Skin epidermis (tissue), 12 donors: ENCODE measurements around the gene IRF2.
A peak's percentile ranks its signal among the peaks of the same experiment; 100 is the strongest.
"Not testable (repeated sequence)": the region's sequence is repeated elsewhere in the genome, so short reads cannot be mapped to it uniquely, and the experiment has no call there.

Experiments
- H3K27ac ChIP-seq, 21 experiments: fragments of 200-600 bp; sonication (generic) in 11 of 21; one replicate each; pipeline ENCODE4 v1.5.0; 2020; ENCODE audit warnings: mild to moderate bottlenecking in 3 of 21, inconsistent platforms in 2 of 21, moderate library complexity in 2 of 21
- H3K4me3 ChIP-seq, 7 experiments: fragments of 200-600 bp; sonication (generic) in 2 of 7; one replicate each; pipeline ENCODE4 v1.5.0; 2020; ENCODE audit warnings: inconsistent platforms in 2 of 7, mild to moderate bottlenecking in 2 of 7, moderate library complexity in 1 of 7

IRF2 gene

DNA sequence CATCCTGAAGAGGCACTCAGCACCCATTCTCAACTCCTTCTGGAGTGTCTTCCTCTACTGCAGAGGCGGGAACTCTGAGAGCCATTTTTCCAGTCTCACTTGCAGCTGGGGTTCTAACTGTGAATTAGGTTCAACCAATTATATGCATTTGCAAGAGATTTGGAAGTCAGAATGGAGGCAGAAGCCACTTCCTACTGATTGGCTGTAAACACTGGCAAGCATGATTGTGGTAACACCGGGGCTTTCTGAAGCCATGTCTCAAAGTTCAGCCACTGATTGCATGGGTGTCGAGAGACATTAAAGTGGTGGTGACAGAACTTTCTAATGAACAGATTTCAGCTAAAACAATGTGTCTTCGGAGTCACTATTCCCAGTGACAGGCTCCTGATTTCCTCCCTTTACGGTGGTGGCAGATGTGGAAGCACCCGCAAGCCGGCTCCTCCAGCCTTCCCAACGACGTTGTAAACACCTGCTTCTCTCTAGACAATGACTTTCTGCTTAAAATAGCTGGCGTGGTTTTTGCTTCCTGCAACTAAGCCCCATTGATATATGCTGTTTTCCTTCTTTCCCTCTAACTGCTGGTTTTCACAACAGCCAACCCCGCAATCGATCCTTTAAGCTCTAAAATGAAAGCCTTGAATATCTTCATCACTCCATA lies 92.0 kb downstream of the IRF2 start:
- Histone ChIP-seq H3K4me3 (no peak overlapping the region), H3K27ac (peak overlapping the region in 13 of 21 experiments; percentile 13 to 82 (median 57))

DNA sequence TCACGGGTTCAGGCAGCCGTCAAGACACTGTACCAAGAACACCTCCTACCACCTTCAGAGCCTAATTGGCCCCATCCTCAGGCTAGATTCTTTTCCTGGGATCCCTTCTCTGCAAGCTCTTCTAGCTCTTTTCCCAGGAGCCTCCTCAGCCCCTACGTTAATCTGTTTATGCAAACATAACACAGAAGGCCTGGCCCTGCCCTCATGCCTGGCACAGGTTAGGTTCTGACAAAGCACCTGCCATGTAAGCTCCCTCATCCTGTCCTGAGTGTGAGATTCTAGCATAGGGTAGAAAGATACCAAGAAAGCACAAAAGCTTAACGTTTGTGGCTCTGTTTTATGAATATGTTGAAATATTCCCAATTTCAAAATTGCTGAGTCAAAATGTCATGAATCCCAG lies 93.6 kb downstream of the IRF2 start:
- H3K27ac ChIP-seq = no peak overlapping the region
- no peak overlapping the region for H3K4me3 ChIP-seq

DNA sequence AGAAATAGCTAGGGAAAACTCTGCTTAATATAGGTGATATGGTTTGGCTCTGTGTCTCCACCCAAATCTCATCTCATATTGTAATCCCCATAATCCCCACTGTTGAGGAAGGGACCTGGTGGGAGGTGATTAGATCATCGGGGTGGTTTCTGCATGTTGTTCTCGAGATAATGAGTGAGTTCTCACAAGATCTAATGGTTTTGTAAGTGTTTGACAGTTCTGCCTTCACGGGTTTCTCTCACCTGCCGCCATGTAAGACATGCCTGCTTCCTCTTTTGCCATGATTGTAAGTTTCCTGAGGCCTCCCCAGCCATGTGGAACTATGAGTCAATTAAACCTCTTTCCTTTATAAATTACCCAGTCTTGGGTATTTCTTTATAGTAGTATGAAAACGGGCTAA lies 94.1 kb downstream of the IRF2 start:
- H3K27ac ChIP-seq, H3K4me3 ChIP-seq: not testable (repeated sequence)

DNA sequence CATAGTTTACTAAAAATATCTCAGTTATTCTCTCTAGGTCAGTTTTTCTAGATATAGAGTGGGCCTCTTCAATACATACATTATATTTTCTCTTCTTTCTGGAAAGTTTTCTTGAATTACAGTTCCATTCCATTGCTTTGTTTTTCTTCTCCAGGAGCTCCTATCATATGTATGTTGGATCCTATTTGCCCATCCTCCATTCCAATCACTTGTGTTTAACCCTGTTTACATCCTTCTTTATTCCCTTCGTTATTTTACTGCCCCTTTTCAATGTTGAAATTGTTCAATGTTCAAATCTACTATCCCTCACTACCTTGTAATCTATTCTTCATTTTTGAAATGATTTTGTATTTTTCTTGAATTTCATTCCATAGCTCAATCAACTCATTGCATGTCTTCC lies 97.4 kb downstream of the IRF2 start:
- no peak overlapping the region for H3K27ac ChIP-seq
- H3K4me3 ChIP-seq = no peak overlapping the region

DNA sequence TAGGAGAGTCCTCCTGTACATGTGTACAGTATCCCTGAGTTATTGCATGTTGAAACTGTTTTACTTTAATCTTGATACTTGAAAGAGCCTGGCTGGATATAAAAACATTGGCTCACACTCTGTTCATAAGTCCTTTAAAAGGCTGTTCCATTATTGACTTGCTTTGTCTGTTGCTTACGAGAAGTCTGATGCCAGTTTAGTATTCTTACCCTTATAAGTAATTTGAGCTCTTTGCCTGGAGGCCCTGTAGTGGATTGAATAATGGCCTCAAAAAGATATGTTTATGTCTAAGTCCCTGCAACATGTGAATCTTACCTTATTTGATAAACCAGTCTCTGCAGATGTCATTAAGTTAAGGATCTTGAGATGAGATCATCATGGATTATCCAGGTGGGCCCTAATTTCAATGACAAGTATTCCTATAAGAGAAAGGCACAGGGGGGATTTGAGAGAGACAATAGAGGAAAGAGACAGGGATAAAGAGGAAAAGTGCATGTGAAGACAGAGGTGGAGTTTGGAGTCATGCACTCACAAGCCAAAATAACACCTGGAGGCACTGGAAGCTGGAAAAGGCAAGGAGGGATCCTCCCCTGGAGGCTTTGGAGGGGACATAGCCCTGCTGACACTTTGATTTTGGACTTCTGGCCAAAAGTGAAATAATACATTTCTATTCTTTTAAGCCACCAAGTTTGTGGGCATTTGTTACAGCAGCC lies 98.1 kb downstream of the IRF2 start:
- no peak overlapping the region for H3K27ac ChIP-seq
- H3K4me3 ChIP-seq = no peak overlapping the region

DNA sequence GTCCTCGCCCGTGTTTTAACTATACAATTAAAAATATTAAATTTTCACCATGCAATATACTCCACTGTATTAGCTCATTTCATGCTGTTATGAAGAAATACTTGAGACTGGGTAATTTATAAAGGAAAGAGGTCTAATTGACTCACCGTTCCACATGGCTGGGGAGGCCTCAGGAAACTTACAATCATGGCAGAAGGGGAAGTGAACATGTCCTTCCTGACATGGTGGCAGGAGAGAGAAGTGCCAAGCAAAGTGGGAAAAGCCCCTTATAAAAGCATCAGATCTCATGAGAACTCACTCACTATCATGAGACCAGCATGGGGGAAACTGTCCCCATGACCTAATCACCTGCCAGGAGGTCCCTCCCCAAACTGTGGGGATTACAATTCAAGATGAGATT lies 98.7 kb downstream of the IRF2 start:
- not testable (repeated sequence) for H3K27ac ChIP-seq

DNA sequence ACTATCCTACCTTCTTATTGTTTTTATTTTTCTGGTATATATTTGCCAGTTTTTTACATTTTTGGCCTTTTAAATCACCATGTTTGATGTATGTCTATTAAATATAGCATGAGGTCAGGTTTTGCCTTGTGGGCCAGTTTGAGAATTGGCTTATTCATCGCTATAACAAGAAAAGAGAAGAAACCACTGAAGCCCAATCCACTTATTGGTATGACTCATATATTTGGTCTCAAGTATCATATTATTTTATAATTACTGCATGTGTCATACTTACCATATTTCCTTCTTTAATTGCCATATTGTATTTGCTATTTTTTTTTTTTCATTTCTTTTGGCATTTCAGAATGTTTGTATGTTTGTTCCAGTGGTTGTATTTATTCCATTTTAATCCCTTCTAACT lies 99.3 kb downstream of the IRF2 start:
- no peak overlapping the region for H3K27ac ChIP-seq

More for the DNA sequence above, 98.7 kb downstream of the IRF2 start:
- not testable (repeated sequence) for H3K4me3 ChIP-seq

DNA sequence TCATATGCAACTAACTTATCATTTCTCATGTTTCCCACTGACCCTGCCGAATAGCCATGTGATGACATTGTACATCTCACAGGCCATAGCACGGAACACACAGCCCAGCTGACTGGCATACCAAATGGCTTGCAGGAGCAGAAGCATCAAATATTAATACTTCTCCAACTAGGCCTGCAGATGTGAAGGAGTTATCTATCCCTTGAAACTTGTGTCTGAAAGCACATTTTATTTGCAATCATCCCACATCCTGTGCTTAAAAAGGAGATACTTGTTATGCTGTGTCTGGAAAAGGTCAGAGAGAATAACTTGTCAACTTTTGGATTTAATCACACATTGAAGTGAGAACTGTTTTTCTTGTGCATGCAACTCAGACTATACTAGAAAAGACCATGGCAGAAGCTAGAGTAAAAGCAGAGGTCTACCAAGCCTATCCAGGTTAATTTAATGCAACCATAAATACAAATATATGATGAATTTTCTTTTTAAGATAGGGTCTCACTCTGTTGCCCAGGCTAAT lies 100.4 kb downstream of the IRF2 start:
- Histone ChIP-seq H3K27ac (no peak overlapping the region), H3K4me3 (no peak overlapping the region)

More for the DNA sequence above, 99.3 kb downstream of the IRF2 start:
- peak overlapping the region in 1 of 7 experiments; percentile 3 for H3K4me3 ChIP-seq

DNA sequence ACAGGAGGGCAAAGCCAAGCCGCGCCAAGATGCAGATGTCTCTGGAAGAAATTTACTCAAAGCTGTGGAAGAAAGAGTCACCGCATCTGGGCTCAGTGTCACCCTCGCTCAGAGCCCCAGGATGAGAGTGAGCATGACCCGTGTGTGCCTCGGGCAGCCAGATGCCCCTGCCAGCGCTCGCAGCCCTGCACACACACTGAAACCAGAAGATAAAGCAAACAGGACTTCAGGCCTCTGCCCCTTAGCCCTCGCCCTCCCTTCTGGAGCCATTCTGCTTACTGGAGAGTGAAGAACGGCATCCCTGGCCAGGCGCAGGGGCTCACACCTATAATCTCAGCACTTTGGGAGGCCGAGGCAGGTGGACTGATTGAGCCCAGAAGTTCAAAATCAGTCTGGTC lies 103.0 kb downstream of the IRF2 start:
- Histone ChIP-seq H3K27ac (peak overlapping the region in 6 of 21 experiments; percentile 6 to 49 (median 26)), H3K4me3 (no peak overlapping the region)

DNA sequence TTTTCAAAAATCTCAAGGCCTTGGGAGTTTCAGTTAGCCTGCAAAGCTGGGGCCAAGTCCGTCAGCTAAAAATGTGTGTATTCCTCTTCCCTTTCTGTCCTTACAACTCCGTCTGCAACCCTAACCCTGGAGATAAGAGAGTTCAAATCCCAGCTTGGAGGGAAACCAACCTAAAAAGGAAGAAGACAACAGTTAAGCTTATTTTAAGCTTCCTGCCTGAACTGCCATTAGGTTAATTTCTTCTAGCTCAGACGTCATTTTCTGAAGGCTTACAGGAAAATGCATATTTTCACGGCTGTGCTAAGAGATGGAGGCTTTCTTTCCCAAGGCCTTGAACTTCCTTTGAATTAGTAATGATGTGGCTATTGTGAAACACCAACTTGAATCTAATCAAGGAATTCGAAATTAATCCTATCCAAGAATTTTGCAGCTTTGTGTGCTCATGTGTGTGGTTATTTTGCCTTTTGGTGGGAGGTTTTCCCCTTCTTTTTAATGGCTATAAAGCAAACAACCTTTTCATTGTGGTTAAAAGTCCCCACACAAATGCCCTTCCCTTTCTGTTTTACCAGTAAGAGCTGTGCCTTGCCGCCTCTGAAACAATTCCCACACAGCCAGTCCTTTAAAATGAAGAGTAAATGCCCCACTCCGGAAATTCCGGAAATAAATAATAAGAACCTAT lies 103.5 kb downstream of the IRF2 start:
- Histone ChIP-seq H3K27ac (peak overlapping the region in 7 of 21 experiments; percentile 3 to 49 (median 23)), H3K4me3 (no peak overlapping the region)

DNA sequence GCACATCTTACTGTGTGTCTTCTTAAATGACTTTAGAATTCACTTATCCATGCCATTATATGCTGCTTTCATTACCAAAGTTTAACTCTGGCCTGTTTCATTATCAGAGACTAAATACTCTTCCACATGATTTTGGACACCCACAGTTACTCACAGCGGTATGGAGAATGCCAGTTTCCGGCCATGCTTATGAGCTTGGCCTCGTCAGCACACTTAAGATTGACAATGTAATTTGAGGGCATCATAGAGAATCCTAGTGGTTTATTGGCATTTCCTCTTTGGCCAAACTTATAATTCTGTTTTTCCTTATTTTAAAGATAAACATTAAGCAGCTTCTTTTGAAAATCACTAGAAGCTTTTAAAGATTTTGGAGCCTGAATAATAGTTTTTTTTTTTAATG lies 104.5 kb downstream of the IRF2 start:
- no peak overlapping the region for H3K27ac ChIP-seq
- no peak overlapping the region for H3K4me3 ChIP-seq

DNA sequence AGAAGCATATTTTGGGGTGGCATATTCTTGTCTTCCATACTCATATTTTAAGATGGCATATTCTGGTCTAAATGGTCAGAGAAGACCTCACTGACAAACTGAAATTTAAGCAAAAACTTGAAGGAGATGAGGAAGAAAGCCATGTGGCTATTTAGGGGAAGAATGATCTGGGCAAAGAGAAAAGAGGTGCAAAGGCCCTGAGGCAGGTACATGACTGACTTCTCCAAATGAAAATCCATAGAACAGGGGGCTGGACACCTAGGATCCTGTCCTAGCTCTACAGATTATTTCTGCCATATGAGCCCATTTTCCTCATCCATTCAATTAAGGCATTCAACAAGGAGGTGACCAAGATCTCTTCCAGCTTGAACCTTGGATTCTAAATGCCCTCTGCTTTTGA lies 105.6 kb downstream of the IRF2 start:
- Histone ChIP-seq H3K4me3 (no peak overlapping the region), H3K27ac (no peak overlapping the region)

DNA sequence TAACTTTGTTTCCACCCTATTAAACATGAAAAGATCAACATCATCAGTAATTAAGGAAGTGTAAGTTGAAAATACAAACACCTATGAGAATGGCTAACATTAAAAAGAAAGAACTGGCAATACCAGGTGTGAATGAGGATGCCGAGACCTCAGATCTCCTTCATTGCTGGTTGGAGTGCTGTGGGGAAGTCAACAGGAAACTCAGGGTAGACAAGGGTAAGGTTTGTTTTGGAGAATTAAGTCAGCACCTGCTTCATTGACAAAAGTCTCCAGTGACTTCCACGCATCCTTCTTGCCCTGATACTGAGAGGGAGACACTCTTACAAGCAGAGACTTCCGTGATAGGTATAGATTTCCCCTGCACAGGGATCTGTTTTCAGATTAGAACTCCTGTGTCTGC lies 106.1 kb downstream of the IRF2 start:
- no peak overlapping the region for H3K27ac ChIP-seq
- no peak overlapping the region for H3K4me3 ChIP-seq

DNA sequence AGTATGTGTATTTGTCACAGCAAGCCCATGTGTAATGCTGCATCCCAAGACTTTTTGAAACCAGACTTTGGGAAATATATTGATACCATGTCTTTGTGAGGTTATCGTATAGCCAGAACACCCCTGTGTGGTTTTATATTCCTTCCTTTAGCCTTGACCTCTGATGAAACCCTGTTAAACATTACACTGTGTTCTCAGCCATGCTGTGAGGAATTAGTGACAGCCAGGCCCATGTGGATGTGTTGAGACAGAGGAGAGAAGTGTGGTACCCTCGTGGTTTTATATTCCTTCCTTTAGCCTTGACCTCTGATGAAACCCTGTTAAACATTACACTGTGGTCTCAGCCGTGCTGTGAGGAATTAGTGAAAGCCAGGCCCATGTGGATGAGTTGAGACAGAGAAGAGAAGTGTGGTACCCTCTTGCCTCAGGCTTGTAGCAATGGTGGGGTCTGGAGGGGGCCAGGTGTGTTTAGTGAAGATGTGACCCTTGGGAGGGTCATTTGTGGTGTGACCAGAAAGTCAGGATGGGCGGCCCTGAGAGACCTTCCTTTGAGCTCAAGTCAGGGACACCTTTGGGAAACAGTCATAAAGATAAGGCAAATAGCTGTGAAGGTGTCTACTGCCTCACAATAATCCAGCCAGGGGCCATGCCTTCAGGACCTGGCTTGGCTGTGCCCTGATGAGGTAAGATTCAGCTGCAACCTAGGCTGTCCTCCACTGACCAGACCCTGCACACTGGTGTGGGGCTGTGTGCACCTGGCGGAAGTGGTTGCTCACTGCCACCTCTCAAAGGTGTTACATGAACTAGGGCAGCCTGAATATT lies 110.0 kb downstream of the IRF2 start:
- Histone ChIP-seq H3K4me3 (no peak overlapping the region), H3K27ac (no peak overlapping the region)

DNA sequence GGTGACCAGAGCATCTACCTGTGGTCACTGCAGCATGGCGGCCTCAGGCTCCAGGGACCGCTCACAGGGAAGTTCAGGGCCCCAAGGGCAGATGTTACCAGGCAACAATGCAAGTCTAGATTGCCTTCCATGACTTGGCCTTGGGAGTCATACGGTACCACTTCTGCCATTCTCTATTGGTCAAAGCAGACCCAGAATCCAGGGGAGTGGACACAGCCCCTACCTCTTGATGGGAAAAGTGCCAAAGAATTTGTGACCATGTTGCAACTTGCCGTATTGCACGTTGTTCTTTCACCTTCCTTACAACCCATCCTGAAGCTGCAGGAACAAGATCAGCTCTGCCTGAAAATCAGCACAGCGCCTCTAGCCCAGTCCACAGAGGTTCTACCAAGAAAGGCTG lies 111.1 kb downstream of the IRF2 start:
- H3K4me3 ChIP-seq = no peak overlapping the region

DNA sequence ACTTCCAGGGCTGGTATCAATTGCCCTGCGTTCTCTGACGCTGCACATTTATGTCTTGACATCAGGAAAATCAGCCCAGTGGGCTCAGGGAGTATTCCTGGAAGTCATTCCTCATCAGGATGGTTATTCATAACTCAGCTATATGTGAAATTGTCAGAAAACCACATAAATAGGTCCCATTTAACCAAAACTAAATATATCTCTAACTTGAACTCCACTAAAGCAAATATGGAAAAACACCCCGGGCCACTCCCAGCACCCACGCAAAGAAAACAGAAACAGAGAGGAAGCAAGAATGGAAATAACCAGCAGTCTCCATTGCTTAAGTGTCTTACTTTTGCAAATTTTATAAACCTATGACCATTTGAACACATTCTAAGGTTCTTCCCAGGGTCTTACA lies 112.0 kb downstream of the IRF2 start:
- H3K4me3 ChIP-seq = no peak overlapping the region
- peak overlapping the region in 10 of 21 experiments; percentile 0 to 73 (median 52) for H3K27ac ChIP-seq

More for the DNA sequence above, 111.1 kb downstream of the IRF2 start:
- peak overlapping the region in 8 of 21 experiments; percentile 6 to 63 (median 31) for H3K27ac ChIP-seq

DNA sequence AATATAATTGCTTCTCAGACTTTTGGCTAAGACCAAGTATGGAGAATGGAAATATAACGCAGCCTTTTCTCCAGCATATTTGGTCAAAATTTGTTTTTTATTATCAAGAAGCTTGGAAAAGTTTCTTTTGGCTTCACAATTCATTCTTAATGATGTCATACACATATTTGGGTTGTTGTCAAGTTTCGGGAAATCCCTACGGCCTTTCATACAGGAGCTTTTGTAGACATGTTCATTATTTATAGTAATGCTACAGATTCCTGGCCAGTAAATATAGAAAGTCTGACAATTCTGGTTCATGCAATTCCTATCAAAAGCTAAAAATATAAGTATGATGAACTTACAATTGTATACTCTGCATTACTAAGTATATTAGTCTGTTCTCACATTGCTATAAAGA lies 112.9 kb downstream of the IRF2 start:
- Histone ChIP-seq H3K4me3 (no peak overlapping the region), H3K27ac (peak overlapping the region in 7 of 21 experiments; percentile 11 to 73 (median 54))

DNA sequence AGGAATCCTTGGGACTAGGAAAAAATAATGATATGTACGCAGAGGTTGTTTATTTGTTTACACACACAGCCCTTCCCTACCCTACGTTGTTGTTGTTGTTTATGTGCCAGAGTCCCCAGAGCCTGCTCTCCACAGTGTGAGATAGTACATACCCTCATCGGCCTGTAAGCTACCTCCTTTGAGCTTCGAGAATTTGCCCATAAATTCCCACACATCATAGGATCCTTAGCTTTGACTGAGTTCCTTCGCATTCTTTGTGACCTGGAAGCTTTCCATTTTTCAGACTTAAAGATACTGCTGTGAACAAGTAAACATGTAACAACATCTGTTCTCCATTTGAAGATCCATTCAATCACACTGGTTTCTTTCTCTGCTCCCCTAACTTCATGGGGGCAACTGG lies 114.5 kb downstream of the IRF2 start:
- Histone ChIP-seq H3K4me3 (no peak overlapping the region), H3K27ac (no peak overlapping the region)

DNA sequence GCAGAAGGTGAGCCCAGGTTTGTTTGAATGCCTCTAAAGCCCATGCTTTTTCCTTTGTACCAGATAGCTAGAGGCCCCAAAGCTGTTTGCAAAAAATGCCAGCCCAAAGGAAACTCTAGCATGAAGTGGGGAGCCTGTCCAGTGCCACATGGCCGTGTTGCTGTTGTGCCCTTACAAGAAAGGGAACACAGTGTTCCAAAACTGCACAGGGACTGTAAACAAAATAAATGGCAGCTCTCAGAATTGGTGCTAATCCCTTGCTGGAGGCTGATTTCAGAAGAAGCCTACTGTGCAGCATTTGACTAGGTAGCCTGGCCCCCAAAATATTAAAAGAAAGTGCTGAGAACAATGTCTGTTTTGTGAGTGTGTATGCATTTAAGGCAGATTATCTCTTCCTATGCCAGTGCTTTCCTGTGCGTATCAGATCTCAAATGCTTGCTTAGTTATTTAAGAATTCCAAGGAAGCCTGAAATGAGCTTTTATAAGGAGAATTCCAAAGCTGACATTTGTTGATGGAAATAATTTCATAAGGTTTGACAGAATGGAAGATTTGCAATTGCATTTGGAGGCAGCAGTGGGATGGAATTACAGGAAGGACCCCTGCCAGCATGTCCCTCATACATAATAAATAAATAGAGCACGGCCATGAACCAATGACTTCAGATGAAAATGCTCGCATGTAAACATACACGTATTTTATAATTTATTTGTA lies 115.7 kb downstream of the IRF2 start:
- Histone ChIP-seq H3K4me3 (no peak overlapping the region), H3K27ac (no peak overlapping the region)
